ENCODE data around the gene RTEL1. TPM values are rescaled to one million over a fixed set of nuclear protein-coding genes. Genes with fewer than 3 reads are reported as not detected.

RTEL1 gene
- total and polyA plus RNA-seq, 9 of the 15 experiments (the other 6 are each of a cell fraction or from before 2014, with no cell fraction given), result 0.36 to 61.0 (median 17.9) TPM

GRCh38 chr20:63707558-63708300, 49.6 kb downstream of the RTEL1 start, which contains the start of the genes ARFRP1 and ZGPAT (continued):
- 0 out of 2 replicates have a peak, but pooled peaks have one; percentile 68 for TF ChIP-seq RERE (CRISPR knock-in tag; IDR thresholded peaks at IDR 0.05; ENCODE audit: borderline replicate concordance)
- TF ChIP-seq CHCHD3 (CRISPR knock-in tag; IDR thresholded peaks at IDR 0.05), result no peak
- no peak for TF ChIP-seq CREB5 (CRISPR knock-in tag; IDR thresholded peaks at IDR 0.05)
- TF ChIP-seq RHOXF2B (CRISPR knock-in tag; conservative IDR thresholded peaks at IDR 0.05), result no peak
- TF ChIP-seq WHSC1 (IDR thresholded peaks at IDR 0.05; ENCODE audit: low read length), result no peak
- TF ChIP-seq ZNF23 (CRISPR knock-in tag; IDR thresholded peaks at IDR 0.05), result no peak
- no peak for TF ChIP-seq ZNF224 (CRISPR knock-in tag; IDR thresholded peaks at IDR 0.05)
- TF ChIP-seq POLR3G (IDR thresholded peaks at IDR 0.05; ENCODE audit: extremely low read depth, insufficient read length, insufficient replicate concordance), result no peak
- no peak for TF ChIP-seq GATAD2A (IDR thresholded peaks at IDR 0.05)
- TF ChIP-seq HMGXB4 (CRISPR knock-in tag; IDR thresholded peaks at IDR 0.05), result no peak
- peak; percentile 65 for TF ChIP-seq VEZF1 (CRISPR knock-in tag; IDR thresholded peaks at IDR 0.05)
- TF ChIP-seq ZNF518B (CRISPR knock-in tag; IDR thresholded peaks at IDR 0.05), result no peak
- no peak for TF ChIP-seq EHMT2 (IDR thresholded peaks at IDR 0.05)
- no peak; the same call in 1 of the 2 replicates for TF ChIP-seq MED1 (CRISPR knock-in tag; IDR thresholded peaks at IDR 0.05; ENCODE audit: borderline replicate concordance)
